Measurements from ENCODE around the gene EFCAB6.

DNA sequence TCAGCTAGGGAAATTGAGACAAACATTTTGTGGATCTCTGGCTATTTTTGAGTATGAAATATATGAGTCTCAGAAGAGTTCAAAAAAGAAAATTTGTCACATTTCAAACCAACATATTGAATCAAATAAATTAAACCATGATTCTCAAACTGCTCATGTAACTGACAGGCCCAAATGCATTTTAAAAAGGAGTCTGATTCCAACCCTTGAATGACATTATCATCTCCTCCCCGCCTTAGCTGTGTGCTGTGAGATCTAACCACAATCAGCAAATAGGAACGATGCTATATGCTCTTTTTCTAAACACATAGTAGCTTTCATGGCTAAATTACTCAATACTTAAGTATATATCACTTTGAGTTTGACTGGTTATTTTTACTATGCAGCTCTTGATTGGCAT is 57.1 kb downstream of the EFCAB6 start:
- TF ChIP-seq EP300 (IDR thresholded peaks at IDR 0.05), result no peak
- TF ChIP-seq, protein P1, sequence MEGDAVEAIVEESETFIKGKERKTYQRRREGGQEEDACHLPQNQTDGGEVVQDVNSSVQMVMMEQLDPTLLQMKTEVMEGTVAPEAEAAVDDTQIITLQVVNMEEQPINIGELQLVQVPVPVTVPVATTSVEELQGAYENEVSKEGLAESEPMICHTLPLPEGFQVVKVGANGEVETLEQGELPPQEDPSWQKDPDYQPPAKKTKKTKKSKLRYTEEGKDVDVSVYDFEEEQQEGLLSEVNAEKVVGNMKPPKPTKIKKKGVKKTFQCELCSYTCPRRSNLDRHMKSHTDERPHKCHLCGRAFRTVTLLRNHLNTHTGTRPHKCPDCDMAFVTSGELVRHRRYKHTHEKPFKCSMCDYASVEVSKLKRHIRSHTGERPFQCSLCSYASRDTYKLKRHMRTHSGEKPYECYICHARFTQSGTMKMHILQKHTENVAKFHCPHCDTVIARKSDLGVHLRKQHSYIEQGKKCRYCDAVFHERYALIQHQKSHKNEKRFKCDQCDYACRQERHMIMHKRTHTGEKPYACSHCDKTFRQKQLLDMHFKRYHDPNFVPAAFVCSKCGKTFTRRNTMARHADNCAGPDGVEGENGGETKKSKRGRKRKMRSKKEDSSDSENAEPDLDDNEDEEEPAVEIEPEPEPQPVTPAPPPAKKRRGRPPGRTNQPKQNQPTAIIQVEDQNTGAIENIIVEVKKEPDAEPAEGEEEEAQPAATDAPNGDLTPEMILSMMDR (IDR thresholded peaks at IDR 0.05), result no peak
